Right ventricle myocardium superior (tissue), 1 donor: ENCODE data around the gene APOBEC3H. TPM values are rescaled to one million over a fixed set of nuclear protein-coding genes. Genes with fewer than 3 reads are reported as not detected.
"Not testable (repeated sequence)": the region's sequence is repeated elsewhere in the genome, so short reads cannot be mapped to it uniquely, and the experiment has no call there.

Experiments
- ATAC-seq: fragments of 200-7000 bp; cut with Tn5 transposase; one replicate; pipeline ENCODE4 v1.9.1; 2020; ENCODE audit warnings: mild to moderate bottlenecking; ENCODE audit not compliant: poor library complexity
- DNase-seq: peaks from one replicate; pipeline ENCODE4 v3.0.0-alpha.2; 2020
- intact Hi-C: fragments of 100-400 bp; cut with DNase I; formaldehyde crosslinking; loops from one replicate; pipeline ENCODE4 v1.11.2; 2022
- total RNA-seq: library from RNA; stranded (reverse); fragmentation: NEBNext Ultra II Directional; extraction: Animal tissue kit (Norgen Biotek cat#: 25700); gene quantifications from one replicate; pipeline ENCODE4 v1.2.1, GENCODE V29; 2021
- donor health status: DM: no; HTN: yes; CAD: no; lungs with severe emphysema.

Gene APOBEC3H
- total RNA-seq, 1 donor from 2014 or later = not detected

- DNase-seq, ATAC-seq, intact Hi-C loops: not testable (repeated sequence)
These were observed 17.9 kb upstream of the APOBEC3H start for GRCh38 chr22:39079054-39079637.

GRCh38 chr22:39080052-39080762 is 16.8 kb upstream of the APOBEC3H start:
- no peak for DNase-seq
- intact Hi-C loops = no loop called here
- ATAC-seq = no peak

DNA sequence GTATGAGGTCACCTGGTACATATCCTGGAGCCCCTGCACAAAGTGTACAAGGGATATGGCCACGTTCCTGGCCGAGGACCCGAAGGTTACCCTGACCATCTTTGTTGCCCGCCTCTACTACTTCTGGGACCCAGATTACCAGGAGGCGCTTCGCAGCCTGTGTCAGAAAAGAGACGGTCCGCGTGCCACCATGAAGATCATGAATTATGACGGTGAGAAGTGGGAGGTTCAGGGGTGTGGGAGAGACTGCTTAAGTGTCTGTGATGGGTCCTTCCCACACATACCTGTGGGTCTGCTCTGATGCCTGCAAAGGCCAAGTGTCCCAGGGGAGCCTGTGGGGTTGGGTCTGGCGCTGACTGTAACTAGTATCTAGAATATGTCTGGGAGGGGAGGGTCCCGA is 16.0 kb upstream of the APOBEC3H start:
- ATAC-seq (no peak), DNase-seq (peak; percentile 7)
- intact Hi-C loops = no loop called here

GRCh38 chr22:39081598-39081997 is 15.4 kb upstream of the APOBEC3H start:
- intact Hi-C loops = no loop called here
- DNase-seq (peak; percentile 7), ATAC-seq (no peak)

GRCh38 chr22:39083212-39084165 is 13.6 kb upstream of the APOBEC3H start:
- intact Hi-C loops = no loop called here
- no peak for DNase-seq

DNA sequence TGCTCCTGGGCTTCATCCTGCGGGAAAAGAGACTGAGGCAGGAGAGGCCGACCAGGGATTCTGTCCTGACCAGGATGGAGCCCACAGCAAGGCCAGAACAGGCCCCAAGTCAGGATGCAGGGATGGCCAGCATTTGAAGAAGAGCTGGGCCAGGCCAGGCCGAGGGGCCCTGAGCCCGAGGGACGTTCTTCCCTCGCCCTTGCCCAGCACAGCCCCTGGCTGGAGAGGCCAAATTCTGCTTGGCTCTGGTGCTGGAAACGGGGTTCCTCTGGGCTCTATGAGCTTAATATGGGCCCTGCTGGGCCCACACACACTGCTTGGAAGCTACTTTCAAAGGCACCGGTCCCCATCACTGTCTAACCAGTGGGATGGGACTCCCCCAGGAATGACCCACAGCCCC is 12.4 kb upstream of the APOBEC3H start:
- no peak for DNase-seq
- intact Hi-C loops = no loop called here

More at GRCh38 chr22:39083212-39084165, 13.6 kb upstream of the APOBEC3H start:
- no peak for ATAC-seq

GRCh38 chr22:39087098-39087497 is 9.9 kb upstream of the APOBEC3H start:
- DNase-seq (no peak), ATAC-seq (no peak)
- intact Hi-C loops = no loop called here

More for the DNA sequence above, 12.4 kb upstream of the APOBEC3H start:
- no peak for ATAC-seq

GRCh38 chr22:39087881-39088684 is 9.0 kb upstream of the APOBEC3H start:
- ATAC-seq (peak; percentile 48), DNase-seq (no peak)
- intact Hi-C loops = no loop called here

- DNase-seq (no peak), ATAC-seq (no peak)
- intact Hi-C loops = no loop called here
These were observed 8.4 kb upstream of the APOBEC3H start for GRCh38 chr22:39088685-39089032.

GRCh38 chr22:39089928-39090327 is 7.1 kb upstream of the APOBEC3H start:
- DNase-seq (no peak), ATAC-seq (no peak)
- intact Hi-C loops = no loop called here

GRCh38 chr22:39090426-39091064 is 6.5 kb upstream of the APOBEC3H start:
- ATAC-seq (no peak), DNase-seq (no peak)
- intact Hi-C loops = no loop called here

DNA sequence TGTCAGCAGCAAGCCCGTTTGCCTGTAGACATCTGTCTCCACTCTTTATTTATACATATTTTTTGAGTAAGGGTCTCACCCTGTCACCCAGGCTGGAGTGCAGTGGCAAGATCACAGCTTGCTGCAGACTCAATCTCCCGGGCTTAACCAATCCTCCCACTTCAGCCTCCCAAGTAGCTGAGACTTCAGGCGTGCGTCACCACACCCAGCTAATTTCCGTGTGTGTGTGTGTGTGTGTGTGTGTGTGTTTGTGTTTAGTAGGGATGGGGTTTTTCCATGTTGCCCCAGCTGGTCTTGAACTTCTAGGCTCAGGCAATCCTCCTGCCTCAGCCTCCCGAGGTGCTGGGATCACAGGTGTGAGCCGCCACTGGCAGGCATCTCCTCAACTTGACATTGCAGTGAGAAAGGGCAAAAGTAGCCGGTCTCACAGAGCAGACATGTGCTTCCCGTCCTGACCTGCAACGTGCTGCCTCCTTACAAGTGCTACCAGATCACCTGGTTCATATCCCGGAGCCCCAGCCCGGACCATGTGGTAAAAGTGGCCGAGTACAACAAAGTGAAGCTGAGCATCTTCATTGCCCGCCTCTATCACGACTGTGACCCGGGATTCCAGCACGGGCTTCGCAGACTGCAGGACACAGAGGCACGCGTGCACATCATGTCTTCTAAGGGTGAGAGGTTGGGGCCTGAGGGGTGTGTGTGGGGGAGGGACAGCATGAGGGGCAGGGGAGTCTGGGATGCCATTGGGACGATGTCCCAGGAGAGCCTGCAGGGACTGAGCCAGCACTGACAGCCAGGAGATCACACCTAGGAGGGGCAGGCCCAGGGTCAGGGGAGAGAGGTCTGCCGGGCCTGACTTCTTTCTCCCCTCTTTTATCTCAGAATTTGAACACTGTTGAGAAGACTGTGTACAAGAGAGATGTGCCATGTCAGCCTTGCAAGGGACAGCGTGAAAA is 5.6 kb upstream of the APOBEC3H start:
- intact Hi-C loops = no loop called here
- ATAC-seq (no peak), DNase-seq (no peak)

GRCh38 chr22:39092111-39092862 is 4.8 kb upstream of the APOBEC3H start:
- DNase-seq (no peak), ATAC-seq (no peak)
- intact Hi-C loops = no loop called here

DNA sequence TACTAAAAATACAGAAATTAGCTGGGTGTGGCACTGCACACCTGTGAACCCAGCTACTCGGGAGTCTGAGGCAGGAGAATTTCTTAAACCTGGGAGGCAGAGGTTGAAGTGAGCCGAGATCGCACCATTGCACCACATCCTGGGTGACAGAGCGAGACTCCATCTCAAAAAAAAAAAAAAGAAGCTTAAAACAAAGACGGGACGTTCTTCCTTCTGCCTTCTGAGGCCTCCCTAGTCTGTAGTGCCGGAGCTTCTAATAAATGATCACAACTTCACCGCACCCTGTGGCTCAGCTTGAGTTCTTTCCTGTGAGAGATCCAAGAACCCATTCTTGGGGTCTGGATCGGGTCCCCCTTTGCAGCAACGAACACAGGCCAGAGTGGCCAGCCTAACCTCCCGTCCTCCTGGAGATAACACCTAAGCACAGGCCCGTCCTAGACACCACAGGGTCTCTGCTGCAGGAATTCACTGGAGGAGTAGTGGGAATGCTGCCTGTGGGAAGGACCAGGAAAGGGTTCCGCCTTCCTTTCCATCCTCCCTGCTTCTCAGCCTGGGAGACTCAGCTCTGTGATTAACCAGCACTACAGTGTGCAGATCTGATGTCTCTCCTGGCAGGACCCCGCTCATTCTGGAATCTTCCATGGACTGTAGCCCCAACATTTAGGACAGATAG is 2.2 kb upstream of the APOBEC3H start:
- intact Hi-C loops = no loop called here
- no peak for ATAC-seq
- DNase-seq = no peak

DNA sequence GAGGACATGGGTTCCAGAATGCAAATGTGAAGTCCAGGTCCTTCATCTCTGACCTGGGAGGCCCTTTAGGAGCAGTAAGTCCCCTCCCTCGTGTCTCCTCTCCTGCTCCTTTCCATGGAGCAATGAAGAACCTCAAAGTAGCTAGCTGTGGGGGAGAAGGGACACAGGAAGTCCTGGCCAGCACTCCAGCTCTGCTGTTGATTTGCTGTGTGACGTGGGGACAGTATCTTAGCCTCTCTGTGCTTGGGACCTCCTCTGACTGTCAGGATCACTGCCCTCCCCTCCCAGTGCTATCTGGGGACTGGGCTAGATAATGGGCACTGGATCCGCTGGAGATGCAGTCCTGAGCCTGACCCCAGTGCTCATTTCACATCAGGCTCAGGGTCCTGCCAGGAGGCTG is 1.1 kb upstream of the APOBEC3H start:
- ATAC-seq (no peak), DNase-seq (no peak)
- intact Hi-C loops = no loop called here

- ATAC-seq = no peak
- intact Hi-C loops = no loop called here
- no peak for DNase-seq
These were observed 982 bp downstream of the APOBEC3H start for GRCh38 chr22:39098026-39098425.
